ENCODE data around the gene SLC4A1AP. TPM values are rescaled to one million over a fixed set of nuclear protein-coding genes. Genes with fewer than 3 reads are reported as not detected.
A peak's percentile ranks its signal among the peaks of the same experiment; 100 is the strongest.

The SLC4A1AP gene
- total and polyA plus RNA-seq, 9 of the 15 experiments (the other 6 are each of a cell fraction or from before 2014, with no cell fraction given): 8.1 to 40.5 (median 35.3) TPM

- 0 out of 2 replicates have a peak, but pooled peaks have one; percentile 23 for TF ChIP-seq RFX1 (IDR thresholded peaks at IDR 0.05)
- no peak for TF ChIP-seq MTA1 (IDR thresholded peaks at IDR 0.05; ENCODE audit: borderline replicate concordance)
- TF ChIP-seq CXXC5 (CRISPR knock-in tag; IDR thresholded peaks at IDR 0.05): no peak
- TF ChIP-seq SMARCA5 (IDR thresholded peaks at IDR 0.05): no peak
- TF ChIP-seq ATF4 (CRISPR knock-in tag; IDR thresholded peaks at IDR 0.05): no peak
- TF ChIP-seq THRAP3 (IDR thresholded peaks at IDR 0.05; ENCODE audit: borderline replicate concordance): no peak
- TF ChIP-seq ZNF140 (CRISPR knock-in tag; IDR thresholded peaks at IDR 0.05): no peak
- TF ChIP-seq RAD21 (CRISPR knock-in tag; conservative IDR thresholded peaks at IDR 0.05 in 1 of 2, IDR thresholded peaks at IDR 0.05 in 1 of 2): peak in 1 of 2 experiments; percentile 31; a peak in 1 of 4 replicates
These were observed 42.2 kb upstream of the SLC4A1AP start (continued) for GRCh38 chr2:27621524-27621923.

- H3K79me2 ChIP-seq (ENCODE audit: control insufficient read depth, insufficient read depth, low read length): 0 out of 3 replicates have a peak, but pooled peaks cover 1% of the 10 kb centered on the region
- ChIA-PET POLR2A (interaction anchor here (0.5 to 2.1 kb wide), 3 partner anchors 12 to 191 kb away, joined by 3 to 7 read pairs (median 3); no protein-coding TSS in a partner anchor), CTCF (ENCODE audit: low intra/inter-chr PET ratio) (no interaction called here)
- TF ChIP-seq HINFP (tag; conservative IDR thresholded peaks at IDR 0.05; ENCODE audit: low read depth): 0 out of 2 replicates have a peak, but pooled peaks have one; percentile 16
- TF ChIP-seq LEF1 (IDR thresholded peaks at IDR 0.05): no peak
- H3K27ac ChIP-seq (ENCODE audit: extremely low read depth, low read depth, low read length): no peak overlapping the region
- DNase-seq (ENCODE audit: extremely low read depth in 1 of 4, low spot score in 3 of 4) (no peak), FAIRE-seq (no peak), ATAC-seq (no peak)
- BruUV-seq (replicated peaks): no TSS peak
- 80% methylated on average over 3 of the region's 3 CpGs for whole genome bisulfite sequencing (ENCODE audit: insufficient coverage, low coverage, missing lambda C conversion rate)
- in situ Hi-C loops (cut with MboI) (no loop called here), intact Hi-C loops (cut with micrococcal nuclease) (loop anchor here (10.0 kb wide), 1 partner anchor 138 kb away; the partner anchor contains the start of gene IFT172)
- H2AFZ ChIP-seq (ENCODE audit: low read depth, low read length): no peak overlapping the region
- no peak overlapping the region for H3K4me2 ChIP-seq (ENCODE audit: insufficient read depth, low read length)
- H3K9ac ChIP-seq (ENCODE audit: insufficient read depth in 1 of 2, low read depth in 2 of 2, low read length in 2 of 2): no peak overlapping the region
- H3K9me3 ChIP-seq (replicated peaks; ENCODE audit: control insufficient read depth, insufficient read depth, low read depth, low read length): no peaks in the 10 kb centered on the region
- H4K20me1 ChIP-seq (replicated peaks; ENCODE audit: control insufficient read depth, insufficient read depth, low read length): no peaks in the 10 kb centered on the region
- H3K36me3 ChIP-seq (ENCODE audit: control insufficient read depth, insufficient read depth, low read length): peaks cover 74% of the 10 kb centered on the region
- H3K4me1 ChIP-seq (replicated peaks in 1 of 2; ENCODE audit: control insufficient read depth in 2 of 2, insufficient read depth in 2 of 2, low read length in 2 of 2): peaks cover 0 to 9% of the 10 kb centered on the region in 2 experiments; a peak in 3 of 5 replicates
- no peak overlapping the region for H3K4me3 ChIP-seq
- H3K9me1 ChIP-seq (ENCODE audit: control insufficient read depth, insufficient read depth, low read length): no peaks in the 10 kb centered on the region
- no peaks in the 10 kb centered on the region for H3K27me3 ChIP-seq (ENCODE audit: control insufficient read depth in 2 of 2, insufficient read depth in 2 of 2, low read length in 2 of 2)
These were observed 40.7 kb upstream of the SLC4A1AP start for GRCh38 chr2:27622921-27623384.
